Smooth muscle cell of trachea (primary cell): ENCODE results near the gene USP54. TPM values are rescaled to one million over a fixed set of nuclear protein-coding genes. Genes with fewer than 3 reads are reported as not detected.

Experiments
- total RNA-seq: library from RNA; depleted of rRNA; stranded (reverse); fragments of >200 nt; gene quantifications from 2 replicates; pipeline ENCODE4 v1.2.1, GENCODE V29; 2014

USP54 gene
- 6.8 and 9.2 TPM in 2 replicates for total RNA-seq

GRCh38 chr10:73590881-73591799 lies at the start of gene USP54:
USP54 (minus strand) TSS chr10:73591342; CDS start chr10:73575658, 15,684 bp downstream.

GRCh38 chr10:73495884-73496674 lies 95.1 kb downstream of the USP54 start, which contains the start of gene PPP3CB:
PPP3CB (minus strand) TSS chr10:73496024; CDS start chr10:73495889, 135 bp downstream.

Other genes with a start within 250 kb of the USP54 start
- gene CFAP70, start 232.5 kb downstream of the USP54 start, total RNA-seq, result 0.87 and 1.7 TPM in 2 replicates
- gene ANXA7, start 177.3 kb downstream of the USP54 start, total RNA-seq, result 170 and 191 TPM in 2 replicates
- gene MSS51, start 157.8 kb downstream of the USP54 start, total RNA-seq, result 1.8 and 2.5 TPM in 2 replicates
- gene PPP3CB, start 95.3 kb downstream of the USP54 start, total RNA-seq, result 32.4 and 52.2 TPM in 2 replicates
- gene MYOZ1, start 50.1 kb upstream of the USP54 start, total RNA-seq, result 0.33 TPM in 1 of 2 replicates, not detected in the other
- gene SYNPO2L, start 64.7 kb upstream of the USP54 start, total RNA-seq, result not detected in 2 replicates
- gene AGAP5, start 106.8 kb upstream of the USP54 start, total RNA-seq, result 3.6 and 4.1 TPM in 2 replicates
- gene SEC24C, start 153.0 kb upstream of the USP54 start, total RNA-seq, result 58.3 and 79.6 TPM in 2 replicates
- 15.2 and 23.6 TPM in 2 replicates for gene CHCHD1, start 190.7 kb upstream of the USP54 start, total RNA-seq
- 57.2 and 80.4 TPM in 2 replicates for gene ZSWIM8, start 194.3 kb upstream of the USP54 start, total RNA-seq
- gene NDST2, start 220.3 kb upstream of the USP54 start, total RNA-seq, result 9.0 and 16.4 TPM in 2 replicates